ENCODE measurements around the gene ARMC8.
A peak's percentile ranks its signal among the peaks of the same experiment; 100 is the strongest.
"Not testable (repeated sequence)": the region's sequence is repeated elsewhere in the genome, so short reads cannot be mapped to it uniquely, and the experiment has no call there.

ARMC8 gene, protein sequence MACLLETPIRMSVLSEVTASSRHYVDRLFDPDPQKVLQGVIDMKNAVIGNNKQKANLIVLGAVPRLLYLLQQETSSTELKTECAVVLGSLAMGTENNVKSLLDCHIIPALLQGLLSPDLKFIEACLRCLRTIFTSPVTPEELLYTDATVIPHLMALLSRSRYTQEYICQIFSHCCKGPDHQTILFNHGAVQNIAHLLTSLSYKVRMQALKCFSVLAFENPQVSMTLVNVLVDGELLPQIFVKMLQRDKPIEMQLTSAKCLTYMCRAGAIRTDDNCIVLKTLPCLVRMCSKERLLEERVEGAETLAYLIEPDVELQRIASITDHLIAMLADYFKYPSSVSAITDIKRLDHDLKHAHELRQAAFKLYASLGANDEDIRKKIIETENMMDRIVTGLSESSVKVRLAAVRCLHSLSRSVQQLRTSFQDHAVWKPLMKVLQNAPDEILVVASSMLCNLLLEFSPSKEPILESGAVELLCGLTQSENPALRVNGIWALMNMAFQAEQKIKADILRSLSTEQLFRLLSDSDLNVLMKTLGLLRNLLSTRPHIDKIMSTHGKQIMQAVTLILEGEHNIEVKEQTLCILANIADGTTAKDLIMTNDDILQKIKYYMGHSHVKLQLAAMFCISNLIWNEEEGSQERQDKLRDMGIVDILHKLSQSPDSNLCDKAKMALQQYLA

DNA sequence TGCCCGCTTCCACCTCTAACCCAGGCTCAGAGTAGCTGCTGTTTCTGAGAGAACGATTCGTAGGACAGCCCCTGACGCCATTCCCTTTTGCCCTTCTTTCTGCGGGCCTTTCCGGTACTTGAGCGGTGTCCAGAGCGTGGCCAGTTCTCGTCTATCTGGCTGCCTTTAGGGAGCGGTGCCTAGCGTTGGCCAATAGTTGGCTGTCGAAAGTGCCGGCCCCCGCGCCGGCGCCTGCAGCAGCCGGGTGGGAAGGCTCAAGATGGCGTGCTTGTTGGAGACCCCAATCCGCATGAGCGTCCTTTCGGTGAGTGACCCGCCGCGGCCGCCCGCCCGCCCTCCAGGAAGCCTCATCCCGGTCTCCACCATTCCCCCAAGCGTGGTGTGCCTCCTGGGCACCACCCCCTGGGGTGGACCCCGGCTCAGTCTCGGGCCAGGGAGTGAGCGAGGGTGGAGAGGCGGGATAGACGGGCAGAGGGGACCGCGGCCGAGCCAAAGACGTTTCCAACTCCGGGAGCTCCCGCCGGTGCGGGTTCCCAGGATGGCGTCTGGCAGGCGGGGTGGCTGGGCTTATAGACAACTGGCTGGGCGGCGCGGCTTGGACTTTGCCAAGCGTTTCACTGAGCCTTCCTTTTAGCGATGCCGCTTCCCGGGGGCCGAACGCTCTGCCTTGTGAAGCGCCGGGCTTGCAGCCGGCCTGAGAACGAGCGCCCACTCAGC is at the start of gene ARMC8:
Gene ARMC8 (plus strand): TSS at position 6 of the 717 bp plus-strand sequence. CDS start 254 bp downstream, at position 260.
- peak in 57 of 58 donors; percentile 56 to 97 (median 85) for DNase-seq

DNA sequence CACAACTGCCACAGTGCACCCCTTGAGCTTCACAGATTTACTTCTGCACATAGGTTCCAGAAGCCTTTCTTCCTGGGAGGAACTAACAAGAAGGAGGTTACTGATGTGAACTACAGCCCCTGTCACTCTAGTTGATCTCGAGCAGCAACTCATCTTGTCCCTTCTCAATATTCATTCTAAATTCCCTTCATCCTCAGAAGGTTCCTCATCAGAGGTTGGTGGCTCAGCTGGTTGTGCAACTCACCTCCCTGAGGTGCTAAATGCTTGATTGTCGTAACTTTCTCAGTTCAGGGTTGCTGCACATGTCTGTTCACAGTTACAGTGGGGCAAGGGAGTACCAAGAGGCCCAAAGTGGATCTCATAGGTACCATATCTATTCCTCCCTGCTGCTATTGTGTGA is 49.2 kb upstream of the ARMC8 start:
- no peak for DNase-seq

DNA sequence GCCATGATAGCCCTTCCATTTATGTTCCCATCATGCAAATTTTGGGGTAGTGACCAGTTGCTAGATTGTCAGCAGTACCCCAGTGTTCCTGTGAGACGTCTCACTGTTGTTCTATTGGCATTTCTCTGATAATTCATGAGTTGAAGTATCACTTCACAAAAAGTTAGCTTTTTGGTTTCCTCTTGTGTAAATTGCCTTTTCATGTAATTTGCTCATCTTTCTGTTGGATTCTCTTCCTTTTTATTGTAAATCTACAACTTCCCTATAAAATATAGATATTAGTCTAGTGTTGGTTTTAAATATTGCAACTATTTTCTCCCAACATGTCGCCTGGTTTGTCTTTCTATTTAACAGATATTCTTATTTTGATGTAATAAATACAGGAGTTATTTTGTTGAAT is 47.4 kb upstream of the ARMC8 start:
- DNase-seq = no peak

DNA sequence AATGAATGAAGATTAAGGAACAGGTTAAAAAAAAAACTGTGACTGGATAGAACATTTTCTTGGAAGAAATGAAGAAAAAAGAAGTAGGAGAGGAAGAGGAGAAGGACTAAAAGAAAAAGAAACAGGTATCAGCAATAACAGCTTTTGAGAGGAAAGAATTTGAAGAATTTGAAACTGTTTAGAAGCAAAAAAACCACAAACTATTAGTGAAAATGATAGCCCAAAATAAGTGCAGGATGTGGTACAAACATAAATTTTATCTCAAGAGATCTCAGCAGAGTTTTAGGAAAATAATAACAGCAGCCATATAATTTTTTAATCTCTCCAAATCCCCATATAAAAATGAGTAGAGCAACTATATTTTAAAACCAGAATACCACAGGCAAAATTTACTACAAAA is 46.2 kb upstream of the ARMC8 start:
- no peak for DNase-seq

- not testable (repeated sequence) for DNase-seq
Measured at GRCh38 chr3:138142181-138142580, 44.9 kb upstream of the ARMC8 start.

DNA sequence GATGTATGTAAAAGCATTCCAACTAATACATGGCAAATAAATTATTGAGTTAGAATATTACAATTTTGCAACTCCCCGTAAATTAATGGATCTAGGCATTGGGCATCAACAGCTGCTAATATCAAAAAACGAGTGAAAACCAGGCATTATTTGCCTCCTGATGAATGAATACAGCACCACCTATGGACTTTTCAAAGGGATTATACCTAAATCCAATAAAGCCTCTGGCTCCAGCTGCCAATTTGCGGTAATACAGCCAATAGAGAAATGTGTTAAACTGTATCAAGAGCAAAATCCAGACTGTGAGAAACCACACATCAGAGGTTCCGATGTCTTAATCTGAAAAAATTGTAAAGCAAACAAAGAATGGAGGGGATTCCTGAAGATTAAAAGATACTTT is 38.6 kb upstream of the ARMC8 start:
- no peak for DNase-seq

GRCh38 chr3:138154534-138154933 is 32.6 kb upstream of the ARMC8 start:
- no peak for DNase-seq

DNA sequence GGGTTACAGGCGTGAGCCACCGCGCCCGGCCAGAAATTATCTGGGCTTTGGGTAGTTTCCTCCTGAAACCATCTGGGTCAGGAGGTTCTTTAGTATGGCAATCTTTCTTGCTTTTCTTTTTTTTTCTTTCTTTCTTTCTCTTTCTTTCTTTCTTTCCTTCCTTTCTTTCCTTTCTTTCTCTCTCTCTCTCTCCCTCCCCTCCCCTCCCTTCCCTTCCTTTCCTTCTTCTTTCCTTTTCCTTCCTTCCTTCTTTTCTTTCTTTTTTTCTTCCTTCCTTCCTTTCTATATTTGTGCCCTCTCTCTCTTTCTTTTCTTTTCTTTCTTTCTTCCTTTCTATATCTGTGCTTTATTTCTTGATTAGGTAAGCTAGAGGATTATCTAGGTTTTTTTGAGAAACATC is 29.4 kb upstream of the ARMC8 start:
- DNase-seq = no peak

DNA sequence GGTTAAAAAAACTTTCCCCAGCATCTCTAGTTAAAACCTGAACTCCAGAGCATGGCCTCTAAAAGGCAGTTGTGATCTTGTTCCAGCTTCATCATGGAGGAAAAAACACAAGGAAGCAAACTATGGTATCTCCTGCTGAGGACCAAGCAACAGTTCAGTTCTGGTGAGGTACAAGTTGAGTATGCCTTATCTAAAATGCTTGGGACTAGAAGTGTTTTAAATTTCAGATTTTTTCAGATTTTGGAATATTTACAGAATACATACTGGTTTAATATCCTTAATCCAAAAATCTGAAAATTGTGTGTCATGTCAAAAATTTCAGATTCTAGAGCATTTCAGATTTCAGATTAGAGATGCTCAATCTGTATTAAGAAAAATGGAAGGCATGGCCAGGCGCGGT is 22.0 kb upstream of the ARMC8 start:
- DNase-seq = no peak

GRCh38 chr3:138172625-138173024 is 14.5 kb upstream of the ARMC8 start:
- no peak for DNase-seq

DNA sequence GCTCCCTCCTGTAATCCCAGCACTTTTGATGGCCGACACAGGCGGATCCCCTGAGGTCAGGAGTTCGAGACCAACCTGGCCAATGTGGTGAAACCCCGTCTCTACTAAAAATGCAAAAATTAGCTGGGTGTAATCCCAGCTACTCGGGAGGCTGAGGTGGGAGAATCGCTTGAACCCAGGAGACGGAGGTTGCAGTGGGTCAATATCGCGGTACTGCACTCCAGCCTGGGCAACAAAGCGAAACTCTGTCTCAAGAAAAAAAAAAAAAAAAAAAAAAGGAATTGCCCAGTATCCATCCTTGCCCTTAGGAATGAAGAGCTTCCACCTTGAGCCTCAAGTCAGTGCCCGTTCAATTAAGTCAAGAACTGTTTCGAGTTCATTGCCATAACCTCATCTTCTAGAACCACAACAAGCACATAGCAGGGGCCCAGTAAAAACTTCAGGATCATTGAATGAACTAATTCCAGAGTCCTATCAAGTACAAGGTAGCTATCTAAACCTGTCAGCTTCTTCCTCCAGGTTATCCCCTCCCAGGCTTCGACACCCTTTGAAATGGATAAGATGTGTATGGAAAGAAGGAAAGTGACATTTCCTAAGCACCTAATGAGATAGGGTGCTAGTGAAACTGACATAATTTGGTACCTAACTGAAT is 13.2 kb upstream of the ARMC8 start:
- DNase-seq = no peak

DNA sequence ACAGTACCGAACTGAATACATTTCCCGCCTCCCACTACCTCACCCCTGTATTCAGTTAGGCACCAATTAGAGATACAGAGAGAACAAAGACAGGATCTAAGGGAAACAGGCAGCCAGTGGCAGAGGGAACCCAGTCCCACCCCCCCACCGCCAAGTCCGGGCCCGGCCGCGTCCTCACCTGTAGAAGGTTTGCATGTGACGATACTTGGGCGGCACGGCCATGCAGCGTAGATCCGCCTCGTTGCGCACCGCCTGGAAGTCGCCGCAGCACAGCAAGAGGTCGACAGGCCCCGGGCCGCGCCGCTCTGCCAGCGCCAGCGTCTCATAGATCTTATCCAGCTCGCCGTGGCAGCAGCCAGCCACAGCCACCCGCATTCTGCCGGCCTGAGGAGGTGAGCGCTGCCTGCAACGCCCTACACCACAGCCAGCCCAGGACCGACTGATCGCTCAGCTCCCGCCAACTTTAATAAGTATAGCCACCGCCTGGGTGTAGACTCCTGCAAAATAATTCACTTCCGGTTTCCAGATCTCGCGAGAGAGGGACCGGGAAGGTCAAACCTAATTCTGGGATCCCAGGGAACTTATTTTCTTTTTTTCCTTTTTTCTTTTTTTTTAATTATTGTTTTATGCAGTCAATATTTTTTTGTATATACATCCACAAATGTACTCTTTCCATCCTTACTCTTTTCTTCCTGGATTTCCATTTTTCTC is 12.5 kb upstream of the ARMC8 start, which contains the start of gene DBR1:
Gene DBR1 (minus strand): TSS at position 501 of the 711 bp plus-strand sequence. CDS start 126 bp downstream, at position 375.
- peak in 56 of 58 donors; percentile 5 to 78 (median 52) for DNase-seq

DNA sequence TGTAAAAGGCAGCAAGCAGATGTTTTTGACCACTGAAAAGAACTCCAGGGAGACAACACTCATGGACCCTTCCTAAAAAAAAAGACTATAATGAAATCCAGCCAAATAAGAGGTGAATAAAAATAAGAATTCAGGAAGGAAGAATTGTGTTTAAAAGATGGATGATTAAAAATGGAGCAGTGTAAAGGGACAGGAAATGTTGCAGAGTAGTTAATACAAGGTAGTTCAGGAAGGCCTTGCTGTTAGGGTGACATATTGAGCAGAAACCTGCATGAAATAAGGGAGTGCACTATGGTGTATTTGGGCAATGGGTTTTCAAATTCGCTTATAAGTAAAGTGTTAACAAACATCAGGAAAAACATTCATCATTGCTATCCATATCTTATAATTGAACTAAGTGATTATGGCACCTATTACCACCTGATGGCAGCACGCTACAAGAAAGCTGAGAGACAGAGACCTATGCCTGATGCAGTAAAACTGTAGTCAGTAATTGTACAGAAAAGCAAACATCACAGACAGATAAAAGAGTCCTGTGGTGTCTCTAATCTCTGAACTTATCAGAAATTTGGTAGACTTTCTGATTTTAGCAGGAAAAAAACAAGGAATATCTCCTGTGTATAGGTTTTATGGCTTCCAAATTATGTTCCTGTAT is 6.6 kb upstream of the ARMC8 start:
- DNase-seq = peak in 7 of 58 donors; percentile 1 to 29 (median 3)

GRCh38 chr3:138184994-138185393 is 2.1 kb upstream of the ARMC8 start:
- DNase-seq = no peak

DNA sequence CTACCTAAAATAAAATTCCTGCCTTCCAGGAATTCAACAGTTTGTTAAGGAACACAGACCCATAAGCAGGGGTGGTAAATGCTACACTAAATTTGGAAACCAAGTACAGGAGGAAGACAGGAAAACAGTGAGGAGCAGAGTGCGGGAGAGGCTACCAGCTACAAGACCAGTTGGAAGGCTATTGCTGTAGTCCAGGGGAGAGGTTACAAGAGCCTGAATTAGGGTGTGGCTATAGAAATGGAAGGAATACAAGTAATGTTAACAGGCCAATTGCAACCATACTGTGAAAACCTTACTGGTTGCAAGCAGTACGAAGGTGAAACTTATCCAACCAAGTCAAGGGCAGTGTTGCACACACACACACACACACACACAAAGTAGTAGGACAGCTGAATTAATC is 880 bp upstream of the ARMC8 start:
- no peak for DNase-seq

DNA sequence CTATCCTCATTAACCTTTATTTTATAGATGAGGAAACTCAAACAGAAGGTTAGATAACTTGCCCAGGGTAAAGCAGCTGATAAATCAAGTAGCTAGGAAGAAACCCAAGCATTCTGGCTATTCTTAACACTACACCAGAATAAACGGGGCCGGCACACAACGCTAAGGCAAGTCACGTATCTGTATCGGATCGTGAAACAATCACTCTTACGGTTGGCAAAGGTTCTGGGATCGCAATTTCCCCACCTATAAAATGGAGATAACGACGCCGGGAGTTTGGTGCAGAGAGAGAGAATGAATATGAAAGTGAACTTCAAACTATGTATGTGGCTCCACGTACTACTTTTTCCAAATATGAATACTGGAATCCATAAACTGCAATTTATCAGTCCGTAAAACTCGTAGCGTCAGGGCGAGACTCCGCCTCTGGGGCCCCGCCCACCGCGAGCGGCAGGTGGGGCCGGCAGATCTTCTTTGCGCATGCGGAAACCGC is 252 bp upstream of the ARMC8 start:
- DNase-seq = peak in 19 of 58 donors; percentile 21 to 91 (median 85)

GRCh38 chr3:138188013-138188730 is 1.1 kb downstream of the ARMC8 start:
- DNase-seq = no peak

GRCh38 chr3:138195481-138195880 is 8.4 kb downstream of the ARMC8 start:
- no peak for DNase-seq

GRCh38 chr3:138196023-138196422 is 8.9 kb downstream of the ARMC8 start:
- DNase-seq = no peak

All from anterior cingulate cortex (tissue), 58 donors.